GM21515 (cell line): ENCODE data around the gene ZSWIM7.
"Not testable (repeated sequence)": the region's sequence is repeated elsewhere in the genome, so short reads cannot be mapped to it uniquely, and the experiment has no call there.

Source experiments
- ATAC-seq: cut with Tn5 transposase; IDR thresholded peaks from one replicate; pipeline ENCODE4 v1.9.1; 2021; ENCODE audit not compliant: unreplicated experiment

Gene ZSWIM7

DNA sequence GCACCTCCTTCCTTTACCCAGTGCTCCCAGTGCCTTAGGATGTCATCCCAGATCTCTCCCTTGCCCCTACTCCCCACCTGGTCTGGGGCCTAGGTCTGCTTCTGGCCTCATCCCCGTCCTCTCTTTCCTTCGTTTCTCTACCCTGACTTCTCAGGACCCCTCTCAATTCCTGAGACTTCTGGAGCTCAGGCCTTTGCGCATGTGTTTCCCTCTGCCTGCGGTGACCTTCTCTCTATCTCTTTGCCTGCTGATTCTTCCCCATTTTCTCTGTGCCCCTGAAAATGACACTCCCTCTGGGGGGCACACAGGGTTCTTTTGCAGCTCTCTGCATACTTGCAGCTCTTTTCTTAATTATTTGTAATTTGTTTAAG is 41.0 kb downstream of the ZSWIM7 start:
- ATAC-seq, result no peak

DNA sequence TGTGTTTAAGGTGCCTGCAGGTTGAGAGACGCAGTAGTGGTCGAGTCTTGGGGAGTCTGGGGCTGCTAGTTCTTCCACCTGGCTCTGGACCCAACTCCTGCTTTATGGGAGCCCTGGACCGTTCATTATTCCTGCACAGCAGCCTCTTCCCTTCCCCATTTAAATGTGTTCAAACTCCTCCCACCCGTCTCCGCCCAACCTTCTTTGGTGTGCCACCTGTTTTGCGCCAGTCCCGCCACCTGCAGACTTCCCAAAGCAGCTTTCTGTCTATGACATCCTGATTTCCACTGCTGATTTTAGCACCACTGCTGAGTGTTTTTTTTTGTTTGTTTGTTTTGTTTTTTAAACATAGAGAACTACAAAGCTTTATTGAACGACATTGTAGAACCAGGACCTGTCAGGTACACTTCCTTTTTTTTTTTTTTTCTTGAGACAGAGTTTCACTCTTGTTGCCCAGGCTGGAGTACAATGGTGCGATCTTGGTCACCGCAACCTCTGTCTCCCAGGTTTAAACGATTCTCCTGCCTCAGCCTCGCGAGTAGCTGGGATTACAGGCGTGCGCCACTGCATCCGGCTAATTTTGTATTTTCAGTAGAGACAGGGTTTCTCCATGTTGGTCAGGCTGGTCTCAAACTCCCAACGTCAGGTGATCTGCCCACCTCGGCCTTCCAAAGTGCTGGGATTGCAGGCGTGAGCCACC is 41.7 kb downstream of the ZSWIM7 start:
- ATAC-seq, result no peak

GRCh38 chr17:15957206-15957605 is 42.3 kb downstream of the ZSWIM7 start:
- ATAC-seq, result no peak

- no peak for ATAC-seq
Measured at GRCh38 chr17:15955793-15956541, 43.5 kb downstream of the ZSWIM7 start.

DNA sequence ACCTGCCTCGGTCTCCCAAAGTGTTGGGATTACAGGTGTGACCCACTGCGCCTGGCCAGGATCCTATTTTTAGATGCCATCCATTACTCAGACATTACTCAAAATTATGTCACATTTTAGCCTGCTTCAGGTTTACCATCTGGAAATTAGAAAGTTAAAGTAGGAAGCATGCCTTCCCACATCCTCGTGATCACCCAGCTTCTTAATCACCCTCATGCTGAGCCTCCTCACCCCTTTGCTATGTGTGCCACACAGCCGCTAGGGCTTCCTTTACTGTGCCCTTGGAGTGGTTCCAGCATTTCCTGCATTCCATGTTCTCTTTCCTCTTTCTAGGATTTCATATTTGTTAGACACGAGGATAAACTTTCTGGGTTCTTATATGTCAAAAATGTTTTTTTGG is 45.3 kb downstream of the ZSWIM7 start:
- ATAC-seq, result no peak

GRCh38 chr17:15952916-15953790 is 46.4 kb downstream of the ZSWIM7 start:
- ATAC-seq, result no peak

DNA sequence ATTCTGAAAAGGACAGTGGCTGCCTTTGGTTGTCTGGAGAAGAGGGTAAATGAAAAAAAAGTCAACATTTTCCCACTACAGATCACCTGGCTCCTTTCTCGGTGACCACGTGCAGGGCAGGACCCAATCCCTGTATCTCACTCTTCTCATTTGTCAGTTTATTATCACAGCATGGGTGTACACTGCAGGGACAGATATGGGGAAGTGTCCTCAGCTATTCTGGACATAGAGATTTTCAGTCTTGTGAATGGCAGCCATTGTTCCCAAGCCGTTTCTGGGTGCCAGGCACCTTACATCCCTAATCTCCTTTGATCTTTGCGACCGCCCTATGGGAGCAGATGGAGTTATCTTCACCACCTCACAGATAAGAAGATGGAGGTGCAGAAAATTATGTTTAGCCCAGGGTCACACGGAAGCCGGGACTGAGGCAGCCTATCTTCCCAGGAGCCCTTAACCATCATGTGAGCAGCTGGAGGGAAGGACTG is 47.4 kb downstream of the ZSWIM7 start:
- no peak for ATAC-seq

DNA sequence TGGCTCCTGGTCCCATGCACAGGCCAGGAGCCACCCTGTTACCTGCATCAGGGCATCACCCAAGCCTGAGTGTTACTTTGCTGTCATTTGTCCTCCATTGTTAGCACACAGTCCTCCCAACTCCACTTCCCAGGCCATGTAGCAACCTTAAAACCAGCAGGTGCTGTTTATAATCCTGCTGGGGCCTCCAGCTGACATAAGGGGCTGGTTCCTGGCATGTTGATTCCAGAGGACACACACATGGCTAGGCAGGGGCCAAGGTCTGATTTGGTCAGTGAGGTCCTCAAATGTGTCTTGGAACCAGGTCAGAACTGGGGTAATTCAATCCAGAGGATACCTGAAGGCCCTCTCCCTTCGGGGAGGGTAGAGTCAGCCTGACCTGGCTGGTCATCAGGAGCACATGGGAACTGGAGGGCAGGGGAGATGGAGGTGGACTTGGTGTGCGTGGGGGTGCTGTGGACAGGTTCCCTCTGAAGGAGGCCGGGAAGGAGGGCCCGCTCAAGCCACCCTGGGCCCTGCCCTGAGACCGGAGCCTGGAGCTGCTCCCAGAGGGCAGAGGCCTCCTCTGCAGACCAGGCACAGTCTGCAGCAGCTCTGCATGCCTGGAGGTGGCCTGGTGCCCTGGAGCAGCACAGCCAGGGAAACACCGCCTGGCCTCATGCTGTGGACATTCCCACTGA is 48.0 kb downstream of the ZSWIM7 start:
- no peak for ATAC-seq

- no peak for ATAC-seq
Measured at GRCh38 chr17:15947976-15948752, 51.3 kb downstream of the ZSWIM7 start.

- ATAC-seq, result no peak
Measured at GRCh38 chr17:15947271-15947670, 52.2 kb downstream of the ZSWIM7 start.

DNA sequence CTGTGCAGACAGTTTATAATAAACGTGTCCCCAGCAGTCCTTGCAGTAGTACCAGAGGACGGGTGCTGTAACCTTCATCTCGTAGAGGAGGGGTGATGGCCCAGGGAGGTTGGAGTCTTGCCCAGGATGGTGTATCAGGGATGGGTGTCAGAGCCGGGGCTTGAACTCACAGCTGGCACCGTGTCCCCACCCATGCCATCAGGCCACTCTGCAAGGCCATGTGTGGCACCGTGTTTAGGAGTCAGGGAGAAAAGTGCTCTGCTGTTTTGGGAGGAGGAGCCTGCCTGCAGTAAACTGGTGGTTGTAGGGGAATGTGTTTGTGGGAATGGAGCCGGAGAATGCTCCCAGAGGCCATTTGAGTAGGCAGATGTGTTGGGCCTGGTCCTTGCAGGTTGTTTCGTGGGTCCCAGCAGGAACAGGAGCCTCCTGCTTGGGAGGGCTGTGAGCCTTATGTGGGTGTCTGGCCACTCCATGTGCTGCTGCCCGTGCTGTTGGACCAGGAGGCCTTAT is 52.8 kb downstream of the ZSWIM7 start:
- ATAC-seq, result no peak

- ATAC-seq, result no peak
Measured at GRCh38 chr17:15945527-15946191, 53.8 kb downstream of the ZSWIM7 start.

DNA sequence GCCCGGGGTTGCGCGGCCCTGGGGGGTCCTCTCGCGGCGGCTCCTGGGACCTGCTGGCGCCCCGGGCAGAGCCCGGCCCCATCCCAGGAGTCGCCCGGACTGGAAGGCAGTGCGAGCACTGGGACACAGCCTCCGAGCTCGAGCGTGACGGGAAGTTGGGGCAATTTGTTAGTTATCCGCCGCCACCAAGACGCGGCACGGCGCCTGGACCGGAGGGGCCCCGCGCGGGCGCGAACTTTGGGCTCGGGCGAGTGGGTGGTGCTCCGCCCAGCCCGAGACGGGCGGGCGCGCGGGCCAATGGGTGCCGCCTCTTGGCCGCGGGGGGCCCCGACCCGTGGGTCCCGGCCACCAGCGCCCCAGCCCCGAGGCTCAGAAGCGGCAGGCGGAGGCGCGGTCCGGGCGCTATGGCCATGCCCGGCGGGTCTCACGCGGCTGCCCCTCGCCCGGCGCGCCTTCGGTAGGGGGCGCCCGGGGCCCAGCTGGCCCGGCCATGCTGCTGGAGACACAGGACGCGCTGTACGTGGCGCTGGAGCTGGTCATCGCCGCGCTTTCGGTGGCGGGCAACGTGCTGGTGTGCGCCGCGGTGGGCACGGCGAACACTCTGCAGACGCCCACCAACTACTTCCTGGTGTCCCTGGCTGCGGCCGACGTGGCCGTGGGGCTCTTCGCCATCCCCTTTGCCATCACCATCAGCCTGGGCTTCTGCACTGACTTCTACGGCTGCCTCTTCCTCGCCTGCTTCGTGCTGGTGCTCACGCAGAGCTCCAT is 54.6 kb downstream of the ZSWIM7 start, which contains the start of gene ADORA2B:
ADORA2B (plus strand) TSS at position 372 of the 768 bp plus-strand sequence; CDS start at position 491, 119 bp downstream.
- ATAC-seq, result no peak

DNA sequence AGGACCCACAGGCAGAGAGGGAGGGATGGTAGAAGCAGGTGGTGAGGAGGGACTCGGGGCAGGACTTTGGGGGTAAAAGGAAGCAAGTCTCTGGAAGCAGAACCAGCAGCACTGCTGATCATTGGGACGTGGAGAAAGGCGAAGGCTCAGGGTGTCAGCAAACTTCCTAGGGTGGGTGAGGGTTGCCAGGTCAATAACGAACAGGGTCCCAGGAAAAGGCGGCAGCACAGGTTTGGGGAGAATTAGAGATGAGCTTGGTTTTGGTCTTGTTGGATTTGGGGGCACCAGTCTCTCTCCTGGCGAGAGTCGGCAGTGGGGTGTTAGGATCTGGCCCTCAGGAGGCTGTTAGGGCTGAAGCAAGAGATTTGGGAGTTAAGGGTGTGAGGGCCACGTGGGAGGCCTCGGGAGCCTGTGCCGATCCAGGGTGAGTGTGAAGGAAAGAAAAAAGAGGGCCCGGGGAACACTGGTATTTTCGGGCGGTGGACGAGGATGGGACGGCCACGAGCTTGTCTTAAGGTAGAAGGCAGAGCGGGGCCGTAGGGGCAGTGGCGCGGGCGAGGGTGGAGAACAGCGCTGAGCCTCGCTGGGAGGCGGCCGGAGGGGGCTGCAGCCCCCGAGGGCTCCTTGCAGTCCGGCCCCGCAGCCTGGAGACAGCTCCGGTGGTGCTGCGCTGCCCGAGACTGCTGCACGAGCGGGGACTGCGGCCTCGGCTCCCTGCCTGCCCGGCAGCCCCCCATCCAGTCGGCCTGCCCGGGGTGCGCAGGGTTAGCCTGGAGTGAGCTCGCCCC is 55.3 kb downstream of the ZSWIM7 start:
- no peak for ATAC-seq

GRCh38 chr17:15942207-15942833 is 57.2 kb downstream of the ZSWIM7 start:
- ATAC-seq, result no peak

- ATAC-seq, result no peak
Measured at GRCh38 chr17:15941781-15942180, 57.7 kb downstream of the ZSWIM7 start.

GRCh38 chr17:15936481-15936880 is 63.0 kb downstream of the ZSWIM7 start:
- not testable (repeated sequence) for ATAC-seq
